NCI-H1417 treated with DMSO at 0.1 percent for 48 hours (cell line): Measurements from ENCODE around the gene TEKT2.
A peak's percentile ranks its signal among the peaks of the same experiment; 100 is the strongest.

ENCODE experiments used
- DNase-seq: peaks from one replicate; lab custom pipeline; 2025; lab: John Stamatoyannopoulos, UW

Gene TEKT2

DNA sequence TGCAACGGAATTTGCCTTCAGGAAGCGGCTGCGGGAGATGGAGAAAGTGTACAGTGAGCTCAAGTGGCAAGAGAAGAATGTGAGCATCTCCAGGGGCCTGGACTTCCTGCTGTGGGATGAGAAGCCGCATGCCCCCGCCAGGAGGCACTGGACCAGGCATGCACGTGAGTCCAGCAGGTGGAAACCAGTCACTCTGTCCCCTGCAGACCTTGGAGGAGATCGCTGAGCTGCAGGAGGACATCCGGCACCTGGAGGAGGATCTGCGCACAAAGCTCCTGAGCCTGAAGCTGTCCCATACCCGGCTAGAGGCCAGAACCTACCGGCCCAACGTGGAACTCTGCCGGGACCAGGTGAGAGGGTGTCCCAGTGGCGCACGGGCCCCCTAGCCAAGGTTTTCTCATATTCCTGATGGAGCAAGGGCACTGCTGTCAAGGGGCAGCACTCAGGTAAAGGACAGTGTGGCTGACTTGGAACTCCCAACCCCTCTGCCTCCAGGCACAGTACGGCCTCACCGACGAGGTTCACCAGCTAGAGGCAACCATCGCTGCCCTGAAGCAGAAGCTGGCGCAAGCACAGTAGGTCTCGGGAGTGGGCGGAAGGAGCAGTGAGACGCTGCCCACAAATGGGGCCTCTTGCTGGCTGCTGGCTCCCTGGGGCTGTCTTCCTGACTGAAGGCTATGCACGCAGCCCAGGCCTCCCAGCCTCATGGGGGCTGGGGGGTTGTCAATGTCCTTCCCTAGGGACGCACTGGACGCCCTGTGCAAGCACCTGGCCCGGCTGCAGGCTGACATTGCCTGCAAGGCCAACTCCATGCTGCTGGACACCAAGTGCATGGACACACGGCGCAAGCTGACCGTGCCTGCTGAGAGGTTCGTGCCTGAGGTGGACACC lies 3.6 kb downstream of the TEKT2 start:
- no peak for DNase-seq

DNA sequence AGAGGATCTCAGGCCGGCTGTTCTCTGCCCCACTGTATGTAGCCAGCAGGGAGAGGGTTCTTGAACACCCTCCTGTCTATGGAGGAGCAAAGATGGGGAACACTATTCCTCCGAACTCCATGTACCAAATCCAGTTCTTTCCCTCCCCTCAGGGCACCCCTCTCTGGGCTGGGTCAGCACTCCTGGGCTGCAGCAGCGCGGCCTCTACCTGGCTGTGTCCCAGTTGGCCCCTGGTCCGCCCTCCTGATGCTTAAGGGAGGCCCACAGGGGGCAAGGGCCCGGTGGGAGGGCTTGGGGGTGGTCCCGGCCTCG lies 4.3 kb downstream of the TEKT2 start:
- DNase-seq, result no peak

DNA sequence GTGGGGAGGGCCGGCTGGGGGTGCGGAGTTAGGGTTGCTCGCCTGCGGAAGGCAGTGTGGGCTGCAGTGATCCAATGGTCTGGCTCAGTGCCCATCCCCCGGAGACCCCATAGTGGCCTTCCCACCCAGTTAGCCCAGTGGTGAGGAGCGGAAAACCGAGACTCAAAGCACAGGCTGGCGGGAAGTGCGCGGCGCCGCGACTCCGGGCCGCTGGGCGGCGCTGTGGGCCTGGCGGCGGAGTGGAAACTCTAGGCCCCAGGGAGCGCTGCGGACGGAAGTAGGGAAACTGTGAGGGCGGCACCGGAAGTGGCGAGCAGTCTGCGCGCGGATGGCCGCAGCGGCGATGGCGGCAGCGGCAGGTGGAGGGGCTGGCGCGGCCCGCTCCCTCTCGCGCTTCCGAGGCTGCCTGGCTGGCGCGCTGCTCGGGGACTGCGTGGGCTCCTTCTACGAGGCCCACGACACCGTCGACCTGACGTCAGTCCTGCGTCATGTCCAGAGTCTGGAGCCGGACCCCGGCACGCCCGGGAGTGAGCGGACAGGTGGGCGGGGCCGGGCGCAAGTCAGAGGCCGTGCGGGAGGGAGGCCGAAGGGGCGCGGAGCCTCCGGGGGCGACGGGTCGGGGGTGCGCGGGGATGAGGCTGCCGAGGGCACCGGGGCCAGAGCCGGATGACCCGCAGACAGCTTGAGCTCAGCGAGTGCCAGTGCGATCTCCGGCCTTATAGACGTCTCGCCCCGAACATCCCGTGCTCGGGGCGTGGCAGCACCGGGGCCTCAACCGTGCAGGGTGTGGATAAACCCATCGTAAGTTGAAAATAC lies 4.9 kb downstream of the TEKT2 start, which contains the start of gene ADPRS:
Gene ADPRS, plus strand, starts transcription at position 316 of the 816 bp plus-strand sequence. Its CDS starts 13 bp downstream, at position 329.
- peak; percentile 29 for DNase-seq

DNA sequence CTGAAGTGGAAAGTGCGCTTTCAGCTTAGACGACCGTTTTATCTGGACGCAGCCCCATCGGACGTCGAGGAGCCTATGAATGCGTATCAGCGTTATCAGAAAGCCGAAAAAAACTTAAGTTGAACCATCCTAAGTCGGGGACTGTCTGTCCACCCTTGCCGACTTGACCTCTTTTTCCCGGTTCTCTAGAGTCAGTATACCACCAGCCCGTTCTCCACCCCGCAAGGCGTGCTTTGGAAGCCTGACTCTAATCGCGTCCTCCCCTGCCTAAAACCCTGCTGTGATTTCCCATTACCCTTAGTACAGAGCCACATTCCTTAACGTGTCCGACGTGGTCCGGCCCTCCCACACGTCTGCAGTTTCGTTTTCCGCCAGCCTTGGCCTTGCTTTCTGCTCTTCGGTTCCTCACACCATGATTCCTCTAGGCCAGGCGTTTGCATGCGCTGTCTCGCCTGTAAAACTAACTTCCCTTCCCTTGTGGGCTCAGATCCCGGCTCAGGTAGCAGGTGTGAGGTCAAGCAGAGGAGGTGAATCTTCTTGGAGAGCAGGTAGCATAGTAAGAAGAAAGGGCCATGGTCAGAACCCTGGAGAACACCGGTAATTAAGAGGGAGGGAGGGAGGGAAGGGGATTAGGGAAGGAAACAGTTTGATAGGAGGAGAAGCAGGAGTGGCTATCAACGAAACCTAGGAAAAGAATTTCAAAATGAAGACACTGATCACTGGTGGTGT lies 5.7 kb downstream of the TEKT2 start:
- no peak for DNase-seq

DNA sequence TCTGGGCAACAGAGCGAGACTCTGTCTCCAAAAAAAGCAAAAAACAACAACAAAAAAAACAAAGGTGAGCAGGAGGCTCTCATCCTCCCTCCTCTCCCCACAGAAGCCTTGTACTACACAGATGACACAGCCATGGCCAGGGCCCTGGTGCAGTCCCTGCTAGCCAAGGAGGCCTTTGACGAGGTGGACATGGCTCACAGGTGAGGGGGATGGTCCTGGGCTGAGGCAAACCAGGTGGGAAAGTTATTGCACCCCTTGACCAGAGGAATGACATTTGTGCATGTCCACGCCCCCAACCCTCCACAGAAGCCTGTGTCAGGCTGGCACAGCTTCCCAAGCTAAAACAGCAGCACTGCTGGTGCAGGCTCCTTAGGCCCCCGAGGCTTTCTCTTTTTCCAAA lies 7.2 kb downstream of the TEKT2 start:
- DNase-seq, result no peak

DNA sequence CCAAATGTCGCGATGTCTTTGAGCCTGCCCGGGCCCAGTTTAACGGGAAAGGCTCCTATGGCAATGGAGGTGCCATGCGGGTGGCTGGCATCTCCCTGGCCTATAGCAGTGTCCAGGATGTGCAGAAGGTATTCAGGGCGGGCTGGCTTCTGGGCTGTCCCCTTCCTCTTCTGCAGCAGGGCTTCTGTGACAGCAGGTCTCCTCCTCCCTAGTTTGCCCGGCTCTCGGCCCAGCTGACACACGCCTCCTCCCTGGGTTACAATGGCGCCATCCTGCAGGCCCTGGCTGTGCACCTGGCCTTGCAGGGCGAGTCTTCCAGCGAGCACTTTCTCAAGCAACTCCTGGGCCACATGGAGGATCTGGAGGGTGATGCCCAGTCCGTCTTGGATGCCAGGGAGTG lies 7.8 kb downstream of the TEKT2 start:
- no peak for DNase-seq

DNA sequence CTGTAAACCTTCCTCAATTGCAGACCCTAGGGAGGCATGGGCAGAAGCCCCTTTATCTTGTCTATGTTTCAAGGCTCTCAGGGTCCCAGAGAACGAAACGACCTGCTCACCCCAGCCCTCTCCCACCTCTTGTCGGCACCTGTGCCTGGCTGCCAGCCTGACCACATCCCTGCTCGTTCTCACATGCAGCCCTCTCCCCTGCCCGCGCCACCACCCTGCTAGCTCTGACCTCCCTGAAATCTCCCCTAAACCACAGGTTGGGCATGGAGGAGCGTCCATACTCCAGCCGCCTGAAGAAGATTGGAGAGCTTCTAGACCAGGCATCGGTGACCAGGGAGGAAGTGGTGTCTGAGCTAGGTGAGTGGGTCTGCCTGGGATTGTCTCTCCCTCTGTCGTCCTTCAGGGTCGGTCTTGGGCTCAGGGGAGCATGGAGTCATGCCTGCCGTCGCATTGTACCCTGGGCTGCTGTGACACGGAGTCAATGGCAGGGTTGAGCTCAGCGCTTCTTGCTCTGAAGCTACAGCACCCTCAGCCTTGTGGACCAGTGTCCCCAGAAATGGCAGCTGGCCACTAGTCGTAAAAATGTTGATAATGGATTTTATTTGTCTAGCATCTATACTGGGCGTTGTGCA lies 8.4 kb downstream of the TEKT2 start:
- no peak for DNase-seq

DNA sequence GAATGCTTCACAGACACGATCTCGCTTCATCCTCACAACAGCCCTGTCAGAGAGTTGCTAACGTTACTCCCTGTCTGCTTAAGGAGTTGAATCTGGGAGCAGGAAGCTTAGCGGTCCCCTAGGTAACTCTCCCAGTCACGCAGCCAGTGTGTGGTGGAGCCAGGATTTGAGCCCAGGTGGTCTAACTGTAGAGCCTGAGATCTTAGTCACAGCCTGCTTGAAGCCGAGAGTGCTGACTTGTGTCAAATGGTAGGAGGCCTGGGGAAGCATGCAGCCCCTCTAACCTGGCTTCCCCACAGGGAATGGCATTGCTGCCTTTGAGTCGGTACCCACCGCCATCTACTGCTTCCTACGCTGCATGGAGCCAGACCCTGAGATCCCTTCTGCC lies 8.9 kb downstream of the TEKT2 start:
- no peak for DNase-seq

DNA sequence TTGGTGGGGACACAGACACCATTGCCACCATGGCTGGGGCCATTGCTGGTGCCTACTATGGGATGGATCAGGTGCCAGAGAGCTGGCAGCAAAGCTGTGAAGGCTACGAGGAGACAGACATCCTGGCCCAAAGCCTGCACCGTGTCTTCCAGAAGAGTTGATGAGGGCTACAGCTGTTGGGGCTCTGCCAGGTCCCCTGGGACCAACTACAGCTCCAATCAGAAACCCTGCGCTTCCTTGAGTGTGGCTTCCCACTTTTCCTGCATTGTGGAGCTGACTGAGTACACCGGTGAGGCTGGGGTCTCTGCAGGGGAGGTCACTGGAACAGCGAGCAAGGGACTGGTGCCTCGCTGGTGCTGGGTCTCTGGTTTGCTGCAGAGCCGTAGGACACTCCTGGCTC lies 9.3 kb downstream of the TEKT2 start:
- DNase-seq, result no peak

DNA sequence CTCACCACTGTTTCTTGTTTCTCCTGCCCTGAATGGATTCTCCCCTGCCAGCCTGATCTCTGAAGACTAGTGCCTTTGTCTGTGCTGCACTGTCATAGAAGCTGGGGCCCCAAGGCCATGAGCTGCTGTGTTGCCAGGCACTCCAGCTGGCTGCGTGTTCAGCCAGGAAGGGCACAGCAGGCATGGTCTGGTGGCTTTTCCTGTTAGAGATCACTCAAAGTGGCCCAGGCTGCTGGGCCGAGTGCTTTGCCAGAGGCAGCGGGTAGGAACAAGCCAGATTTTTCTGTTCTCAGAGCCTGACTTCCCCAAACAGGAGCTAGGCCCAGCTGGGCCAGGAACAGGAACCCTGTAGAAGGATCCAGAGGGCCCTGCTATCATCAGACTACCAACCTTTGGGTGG lies 10.0 kb downstream of the TEKT2 start:
- DNase-seq, result no peak

DNA sequence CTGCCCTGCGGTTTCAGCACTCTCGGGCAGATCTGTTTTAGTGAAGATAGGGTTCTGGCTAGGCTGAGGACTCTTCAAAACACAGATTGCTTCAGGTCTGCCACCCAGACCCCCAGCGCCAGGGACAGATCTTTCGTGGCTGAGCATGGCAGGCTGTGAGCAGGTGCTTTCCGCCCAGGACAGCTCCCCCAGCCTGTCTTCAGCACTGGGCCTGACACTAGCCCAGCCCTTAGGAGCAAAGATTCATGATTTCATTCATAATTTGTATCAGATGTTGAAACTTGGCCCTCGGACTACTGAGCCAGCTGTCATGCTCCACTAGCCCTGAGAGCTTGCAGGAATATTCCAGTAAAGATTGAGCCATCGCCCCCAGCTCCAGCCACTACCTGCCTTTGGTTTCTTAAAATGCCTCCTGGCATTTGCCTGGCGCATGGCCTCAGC lies 10.7 kb downstream of the TEKT2 start:
- DNase-seq, result no peak

DNA sequence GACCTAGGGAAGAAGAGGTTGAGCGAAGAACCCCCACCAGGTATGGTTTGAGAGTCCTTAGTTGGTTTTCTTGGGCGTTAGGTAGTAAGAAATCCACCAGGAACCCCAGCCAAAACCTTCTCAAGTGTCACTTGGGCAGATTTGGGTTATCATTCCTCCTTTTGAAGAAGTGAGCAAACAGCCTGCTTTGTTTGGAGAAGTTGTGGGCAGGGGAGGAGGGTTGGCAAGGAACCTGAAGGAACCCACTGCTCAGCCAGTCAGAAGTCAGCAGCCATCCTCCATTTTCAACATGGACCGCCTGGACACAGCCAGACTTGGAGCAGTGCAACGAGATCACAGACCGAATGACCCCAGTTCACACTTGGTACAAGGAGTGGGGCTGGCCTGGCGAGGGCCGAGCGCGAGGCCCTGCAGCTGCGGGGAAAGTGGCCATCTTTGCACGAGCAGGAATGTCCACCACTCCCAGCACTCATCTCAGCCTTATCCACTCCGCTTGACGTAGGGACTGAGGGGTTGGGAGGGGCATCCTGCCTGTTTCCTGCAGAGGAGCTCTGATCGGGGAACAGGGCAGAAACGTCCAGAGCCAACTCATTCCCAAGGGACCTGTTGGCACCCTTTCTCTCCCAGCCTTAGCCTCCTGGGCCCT lies 12.0 kb downstream of the TEKT2 start:
- DNase-seq, result no peak

DNA sequence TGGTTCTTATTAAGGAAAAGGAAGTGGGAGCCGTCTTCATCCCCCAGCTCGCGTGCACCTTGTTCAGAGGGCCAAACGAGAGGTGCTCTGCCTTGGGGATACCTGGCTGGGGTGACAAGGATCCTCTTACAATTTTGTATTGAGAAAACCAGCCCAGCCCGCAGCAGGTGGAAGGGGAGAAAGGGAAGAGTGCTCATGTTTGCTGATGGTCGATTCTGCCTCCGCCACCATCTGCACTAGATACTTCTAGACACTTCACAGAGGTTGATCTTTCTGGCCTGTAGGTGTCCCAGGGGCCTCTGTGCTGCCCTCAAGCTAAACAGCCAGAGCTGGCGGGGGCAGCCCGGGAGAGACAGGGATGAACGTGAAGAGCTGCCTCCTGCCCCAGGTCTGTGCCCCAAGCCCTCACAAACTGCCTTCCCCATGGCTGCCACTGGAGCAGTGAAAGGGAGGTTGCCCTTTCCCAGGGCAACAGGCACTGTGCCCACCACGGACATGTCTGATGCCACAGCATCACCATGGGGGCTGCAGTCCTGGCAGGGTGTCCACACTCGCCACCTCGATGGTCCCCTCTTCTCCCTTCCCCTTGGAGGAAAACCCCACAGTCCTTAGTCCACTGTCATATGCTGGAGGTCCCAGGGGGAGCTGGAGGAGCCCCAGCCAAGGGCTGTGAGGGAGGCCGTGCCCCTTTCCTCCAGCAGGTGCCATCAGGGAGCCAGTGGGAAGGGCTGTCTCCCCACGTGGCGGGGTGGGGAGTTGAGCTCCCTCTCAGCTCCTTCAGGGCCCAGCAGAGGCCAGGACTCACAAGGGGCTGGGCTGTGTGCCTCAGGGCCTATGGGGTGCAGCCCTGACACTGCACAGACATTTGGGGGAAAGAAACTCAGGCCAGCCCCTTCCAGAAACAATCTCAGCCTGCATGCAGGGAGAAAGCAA lies 12.9 kb downstream of the TEKT2 start:
- no peak for DNase-seq

DNA sequence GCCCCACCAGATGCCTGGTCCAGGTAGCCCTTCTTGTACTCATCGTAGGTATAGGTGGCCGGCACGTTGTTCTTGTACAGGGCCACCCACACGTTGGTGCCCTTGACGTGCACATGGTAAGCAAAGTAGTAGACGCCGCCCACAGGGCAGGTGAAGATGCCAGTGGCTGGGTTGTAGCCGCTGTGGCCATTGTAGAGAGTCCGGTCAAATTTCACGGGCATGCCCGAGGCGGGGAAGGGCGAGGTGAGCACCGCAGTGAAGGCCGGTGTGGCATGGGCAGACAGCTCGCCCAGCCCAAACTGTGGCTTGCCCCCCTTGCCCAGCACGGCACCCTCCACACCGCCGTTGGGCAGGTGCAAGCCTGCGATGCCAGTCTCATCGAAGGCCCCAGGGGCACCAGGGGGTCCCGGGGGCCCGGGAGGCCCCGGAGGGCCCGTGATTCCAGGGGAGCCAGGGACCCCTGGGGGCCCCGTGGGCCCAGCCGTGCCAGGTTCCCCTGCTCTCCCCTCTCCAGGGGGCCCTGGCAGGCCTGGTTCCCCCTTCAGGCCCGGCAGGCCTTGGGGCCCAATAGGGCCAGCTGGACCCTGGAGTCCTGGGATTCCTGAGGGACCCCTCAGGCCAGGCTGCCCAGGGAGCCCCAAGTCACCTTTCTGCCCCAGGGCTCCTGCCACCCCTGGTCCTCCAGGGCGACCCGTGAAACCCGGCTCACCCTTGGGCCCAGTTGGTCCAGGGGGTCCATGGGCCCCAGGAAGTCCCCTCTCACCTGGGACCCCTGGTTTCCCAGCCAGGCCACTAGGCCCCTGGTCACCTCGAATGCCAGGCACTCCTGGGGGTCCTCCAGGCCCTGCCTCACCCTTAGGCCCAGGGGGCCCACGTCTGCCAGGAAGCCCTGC lies 14.0 kb downstream of the TEKT2 start:
- DNase-seq, result no peak

DNA sequence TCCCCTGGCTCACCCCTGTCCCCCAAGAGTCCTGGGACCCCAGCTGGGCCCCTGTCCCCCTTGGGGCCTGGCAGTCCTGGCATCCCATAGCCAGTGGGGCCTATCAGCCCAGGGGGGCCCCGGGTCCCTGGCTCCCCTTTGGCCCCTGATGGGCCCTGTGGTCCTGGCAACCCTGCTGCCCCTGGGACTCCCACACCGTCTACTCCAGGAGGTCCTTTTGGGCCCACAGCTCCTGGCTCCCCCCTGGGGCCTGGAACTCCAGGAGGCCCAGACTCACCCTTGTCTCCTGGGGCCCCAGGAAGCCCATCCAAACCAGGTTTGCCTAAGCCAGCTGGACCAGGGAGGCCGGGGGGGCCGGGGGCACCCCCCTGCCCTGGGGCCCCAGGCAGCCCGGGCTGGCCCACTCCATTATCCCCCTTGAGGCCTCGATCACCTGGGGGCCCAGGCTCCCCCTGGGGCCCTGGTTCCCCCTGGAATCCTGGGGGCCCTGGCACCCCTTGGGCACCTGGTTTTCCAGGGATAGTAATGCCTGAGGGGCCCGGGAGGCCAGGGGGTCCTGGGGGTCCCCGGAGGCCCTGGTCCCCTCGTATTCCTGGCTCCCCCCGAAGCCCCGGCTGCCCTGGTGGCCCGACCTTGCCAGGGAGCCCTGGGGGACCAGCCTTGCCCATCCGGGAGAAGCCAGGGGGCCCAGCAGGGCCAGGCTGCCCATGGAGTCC lies 14.9 kb downstream of the TEKT2 start:
- DNase-seq, result no peak

DNA sequence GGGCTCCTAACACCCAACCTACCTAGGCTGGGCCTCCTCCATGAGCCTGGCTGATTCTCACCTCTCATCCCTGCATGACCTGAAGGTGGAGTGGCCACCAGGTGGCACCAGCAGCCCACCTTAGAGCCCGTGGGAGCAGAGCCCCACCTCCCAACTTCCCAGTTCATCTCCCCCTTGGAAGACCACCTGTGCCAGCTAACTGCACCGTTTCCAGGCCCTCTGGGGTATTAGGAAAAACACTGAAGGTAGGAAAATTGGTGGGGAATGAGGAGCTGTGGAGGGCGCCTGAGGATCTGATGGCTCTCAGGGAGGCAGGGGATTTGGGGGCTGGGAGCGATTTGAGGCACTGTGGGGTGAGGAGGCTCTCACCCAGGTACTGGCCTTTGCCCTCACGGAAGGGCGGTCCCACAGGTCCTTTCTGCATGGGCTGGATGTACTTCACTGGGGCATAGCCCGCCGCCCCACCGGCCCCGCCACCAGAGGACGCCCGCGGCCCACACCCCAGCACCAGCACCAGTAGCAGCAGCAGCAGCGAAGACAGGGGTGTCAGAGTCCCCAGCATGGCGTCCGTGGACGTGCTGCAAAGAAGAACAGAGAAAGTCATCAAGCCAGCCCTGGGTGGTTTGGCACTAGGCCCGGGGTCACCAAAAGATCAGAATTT lies 15.9 kb downstream of the TEKT2 start:
- DNase-seq, result no peak

DNA sequence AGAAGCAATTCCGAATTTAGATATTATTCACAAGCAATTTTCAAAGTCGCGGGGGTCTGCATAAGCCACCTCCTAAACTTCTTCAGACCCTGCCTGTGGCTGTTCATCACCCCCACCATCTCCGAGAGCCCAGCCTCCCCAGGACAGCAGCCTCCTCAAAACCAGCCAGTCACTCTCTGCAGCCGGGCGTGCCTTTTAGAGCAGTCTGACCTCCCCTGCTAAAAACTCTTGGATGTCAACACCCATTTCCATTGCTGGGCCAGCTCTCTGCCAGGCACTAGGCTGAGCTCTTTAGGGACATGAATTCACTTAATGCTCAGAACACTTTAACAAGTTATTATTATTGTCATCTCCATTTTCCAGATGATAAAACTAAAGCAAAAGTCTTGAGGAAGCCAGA lies 16.5 kb downstream of the TEKT2 start:
- no peak for DNase-seq

DNA sequence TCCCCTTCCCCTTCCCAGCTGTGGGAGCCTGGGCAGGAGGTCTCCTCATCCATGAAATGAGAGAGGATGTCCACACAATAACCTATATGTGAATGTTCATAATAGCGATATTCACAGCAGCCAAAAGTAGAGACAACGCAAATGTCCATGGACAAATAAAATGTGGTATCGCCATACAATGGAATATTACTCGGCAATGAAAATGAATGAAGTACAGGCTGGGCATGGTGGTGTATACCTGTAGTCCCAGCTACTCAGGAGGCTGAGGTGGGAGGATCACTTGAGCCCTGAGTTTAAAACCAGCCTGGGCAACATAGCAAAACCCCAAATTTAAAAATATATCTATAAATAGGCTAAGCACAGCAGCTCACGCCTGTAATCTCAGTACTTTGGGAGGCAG lies 17.7 kb downstream of the TEKT2 start:
- no peak for DNase-seq
